22Rv1 (cell line): ENCODE results near the gene DSC1.

Source experiments
- CTCF ChIP-seq: fragments of 450-650 bp; IDR thresholded peaks from 2 replicates; pipeline ENCODE4 v1.5.1; 2017; ENCODE audit warnings: mild to moderate bottlenecking
- ZFX ChIP-seq: fragments of 450-650 bp; IDR thresholded peaks from 2 replicates; pipeline ENCODE4 v1.6.1; 2017; ENCODE audit warnings: antibody characterized with exemption, borderline replicate concordance

DNA sequence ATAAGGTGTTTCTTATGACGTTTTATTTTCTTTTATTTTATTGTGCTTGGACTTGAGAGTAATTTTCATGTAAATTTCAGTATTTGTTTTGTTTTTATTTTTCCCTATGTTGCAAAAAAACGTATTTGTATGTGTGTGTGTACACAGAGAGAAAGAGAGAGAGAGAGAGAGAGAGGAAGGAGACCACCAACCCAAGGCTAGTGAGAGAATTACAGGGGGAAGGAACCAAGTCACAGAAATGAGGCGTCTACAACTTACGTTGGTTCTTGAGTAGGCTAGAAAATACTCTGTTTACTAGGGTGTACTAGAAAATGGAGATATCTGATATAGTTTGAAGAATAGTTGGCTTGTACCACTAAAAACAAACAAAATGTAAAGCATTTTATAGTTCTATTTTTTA, 7.7 kb upstream of the DSC1 start:
- no peak for TF ChIP-seq CTCF
- TF ChIP-seq ZFX: no peak
